K562 (cell line): ENCODE results near the gene LMO2. TPM values are rescaled to one million over a fixed set of nuclear protein-coding genes. Genes with fewer than 3 reads are reported as not detected.
A peak's percentile ranks its signal among the peaks of the same experiment; 100 is the strongest.

Experiments used
- ATF1 ChIP-seq, 2 experiments: fragments of 450-650 bp in 1 of 2; IDR thresholded peaks; 2 replicates each; pipeline ENCODE4 v1.6.1; 2016; ENCODE audit warnings: missing compliant biosample characterization in 1 of 2, missing genetic modification characterization in 1 of 2
- ATF2 ChIP-seq: sonication (generic); formaldehyde crosslinking; IDR thresholded peaks from 2 replicates; pipeline ENCODE4 v1.8.1; 2022; ENCODE audit warnings: missing genetic modification reagents
- CEBPB ChIP-seq: fragments of 450-650 bp; IDR thresholded peaks from 2 replicates; pipeline ENCODE4 v1.6.1; 2016; ENCODE audit warnings: missing genetic modification characterization, missing compliant biosample characterization
- CREM ChIP-seq: IDR thresholded peaks from 2 replicates; pipeline ENCODE4 v1.6.1; 2014; ENCODE audit warnings: antibody characterized with exemption, low read depth
- EHMT2 ChIP-seq: fragments of 450-650 bp; IDR thresholded peaks from 2 replicates; pipeline ENCODE4 v1.6.1; 2018; ENCODE audit warnings: antibody characterized with exemption
- HDAC1 ChIP-seq, 2 experiments: fragments of 450-650 bp; IDR thresholded peaks; 2 replicates each; pipeline ENCODE4 v1.6.1; 2016 to 2017; ENCODE audit warnings: inconsistent platforms in 1 of 2, mild to moderate bottlenecking in 1 of 2, moderate library complexity in 1 of 2
- KHSRP ChIP-seq: fragments of 450-650 bp; IDR thresholded peaks from 2 replicates; pipeline ENCODE4 v1.6.1; 2017
- L3MBTL2 ChIP-seq: fragments of 450-650 bp; IDR thresholded peaks from 2 replicates; pipeline ENCODE4 v1.6.1; 2016; ENCODE audit warnings: mild to moderate bottlenecking, moderate library complexity
- LCOR ChIP-seq: sonication (generic); formaldehyde crosslinking; IDR thresholded peaks from 2 replicates; pipeline ENCODE4 v1.8.0; 2022; ENCODE audit warnings: mild to moderate bottlenecking, missing genetic modification reagents
- MTA2 ChIP-seq: fragments of 450-650 bp; IDR thresholded peaks from 2 replicates; pipeline ENCODE4 v1.6.1; 2016; ENCODE audit warnings: low read depth
- MYC ChIP-seq, 2 experiments: fragments of 250-450 bp in 1 of 2; sonication (Bioruptor Pico) in 1 of 2; IDR thresholded peaks; 2 replicates each; pipeline versions ENCODE4 v1.5.1 to v1.6.1; 2012 to 2021; ENCODE audit warnings: low read depth in 2 of 2, borderline replicate concordance in 1 of 2, improper control_type of control experiment in 1 of 2, low read length in 1 of 2, mild to moderate bottlenecking in 1 of 2, moderate library complexity in 1 of 2
- NFIC ChIP-seq: fragments of 450-650 bp; IDR thresholded peaks from 2 replicates; pipeline ENCODE4 v1.6.1; 2017; ENCODE audit warnings: mild to moderate bottlenecking, inconsistent platforms
- PYGO2 ChIP-seq: fragments of 450-650 bp; IDR thresholded peaks from 2 replicates; pipeline ENCODE4 v1.6.1; 2016; ENCODE audit warnings: mild to moderate bottlenecking, missing genetic modification characterization, moderate library complexity, missing compliant biosample characterization
- SAFB ChIP-seq: fragments of 200-400 bp; formaldehyde crosslinking; IDR thresholded peaks from 2 replicates; pipeline ENCODE4 v1.6.1; 2017; ENCODE audit warnings: low read depth, low read length, borderline replicate concordance
- SAFB2 ChIP-seq: fragments of 200-400 bp; formaldehyde crosslinking; IDR thresholded peaks from 2 replicates; pipeline ENCODE4 v1.6.1; 2018; ENCODE audit warnings: borderline replicate concordance, low read length, low read depth, moderate library complexity; ENCODE audit not compliant: severe bottlenecking
- SMARCE1 ChIP-seq: fragments of 450-650 bp; IDR thresholded peaks from 2 replicates; pipeline ENCODE4 v1.7.1; 2016; ENCODE audit warnings: mild to moderate bottlenecking
- SRF ChIP-seq, 2 experiments: fragments of 250-450, 450-650 bp in 1 of 2; sonication (Bioruptor Pico) in 1 of 2; sonication (generic) in 1 of 2; formaldehyde crosslinking; IDR thresholded peaks; 2 replicates each; pipeline versions ENCODE4 v1.5.0 to v1.5.1; 2020 to 2022; ENCODE audit warnings: mild to moderate bottlenecking in 1 of 2, missing genetic modification reagents in 1 of 2
- ZNF146 ChIP-seq: IDR thresholded peaks from one replicate; pipeline ENCODE4 v1.6.1; 2018; ENCODE audit warnings: missing compliant biosample characterization; ENCODE audit not compliant: unreplicated experiment
- ZNF324 ChIP-seq: fragments of 250-450 bp; sonication (Bioruptor Pico); IDR thresholded peaks from 2 replicates; pipeline ENCODE4 v1.4.0; 2020; ENCODE audit warnings: mild to moderate bottlenecking
- ZNF584 ChIP-seq: fragments of 200-800 bp; sonication (Bioruptor generic); IDR thresholded peaks from 2 replicates; pipeline ENCODE4 v1.6.1; 2016; ENCODE audit warnings: low read depth, mild to moderate bottlenecking, missing genetic modification characterization, missing compliant biosample characterization
- polyA plus RNA-seq, 8 experiments: library from polyadenylated mRNA; depleted of rRNA in 4 of 8; stranded (reverse) in 5 of 8; unstranded in 3 of 8; fragments of >200 nt; fragmentation: Nextera tagmentation in 2 of 8; fragmentation: Illumina TruSeq in 1 of 8; extraction: Ambion mirVana in 2 of 8; extraction: Trizol in 1 of 8; gene quantifications; 2 replicates each; pipeline versions ENCODE4 v1.2.1 to v1.2.3, GENCODE V29; 2011 to 2014; ENCODE audit warnings: inconsistent platforms in 1 of 8, missing spikeins in 1 of 8
- total RNA-seq, 7 experiments: library from RNA; depleted of rRNA in 6 of 7; stranded (reverse); fragments of >200 nt in 6 of 7; fragmentation: Illumina TruSeq in 2 of 7; extraction: Trizol in 2 of 7; gene quantifications; 2 replicates each; pipeline versions ENCODE4 v1.2.1 to v1.2.3, GENCODE V29; 2011 to 2021; ENCODE audit warnings: low replicate concordance in 1 of 7
- TF ChIP-seq, protein P1 (sequence below): sonication (generic); formaldehyde crosslinking; IDR thresholded peaks from 2 replicates; pipeline ENCODE4 v1.8.0; 2023; ENCODE audit warnings: mild to moderate bottlenecking, missing genetic modification reagents
- TF ChIP-seq, protein P2 (sequence below), 2 experiments: fragments of 200-800 bp in 1 of 2; sonication (Bioruptor generic) in 1 of 2; sonication (generic) in 1 of 2; formaldehyde crosslinking in 1 of 2; IDR thresholded peaks in 1 of 2; conservative IDR thresholded peaks in 1 of 2; 2 replicates each; pipeline versions ENCODE4 v1.5.0 to v1.6.1; 2016 to 2020; ENCODE audit warnings: missing compliant biosample characterization in 1 of 2, missing genetic modification characterization in 1 of 2, missing genetic modification reagents in 1 of 2

LMO2 gene
- total and polyA plus RNA-seq, 9 of the 15 experiments (the other 6 are each of a cell fraction or from before 2014, with no cell fraction given) = 6.9 to 126 (median 91.5) TPM

DNA sequence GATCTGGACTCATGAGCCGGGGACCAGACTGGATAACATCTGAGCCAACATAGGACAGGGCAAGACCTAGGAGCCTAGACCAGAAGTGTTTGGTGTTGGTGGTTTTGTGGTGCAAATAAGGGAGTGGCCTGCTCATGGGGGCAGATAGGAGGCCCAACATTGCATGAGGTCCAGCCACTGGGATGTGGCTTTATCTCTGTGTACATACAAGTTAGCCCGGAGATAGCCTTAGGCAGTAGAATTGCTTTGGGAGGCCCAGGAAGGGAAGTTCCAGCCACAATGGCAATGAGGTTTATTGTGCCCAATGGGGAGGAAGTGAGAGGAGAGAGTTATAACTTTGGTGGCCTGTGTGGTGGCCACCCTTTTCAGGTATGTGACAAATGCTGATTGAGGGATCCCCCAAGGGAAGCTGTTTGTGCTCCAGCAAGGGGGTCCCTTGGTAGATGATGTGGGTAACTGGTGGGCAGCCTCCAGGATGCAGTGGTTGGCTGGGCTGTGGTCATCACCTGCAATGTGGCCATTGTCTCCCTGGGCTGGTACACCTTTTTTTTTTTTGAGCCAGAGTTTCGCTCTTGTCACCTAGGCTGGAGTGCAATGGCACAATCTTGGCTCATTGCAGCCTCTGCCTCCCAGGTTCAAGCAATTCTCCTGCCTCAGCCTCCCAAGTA lies 6.4 kb downstream of the LMO2 start (continued):
- TF ChIP-seq, protein P1, sequence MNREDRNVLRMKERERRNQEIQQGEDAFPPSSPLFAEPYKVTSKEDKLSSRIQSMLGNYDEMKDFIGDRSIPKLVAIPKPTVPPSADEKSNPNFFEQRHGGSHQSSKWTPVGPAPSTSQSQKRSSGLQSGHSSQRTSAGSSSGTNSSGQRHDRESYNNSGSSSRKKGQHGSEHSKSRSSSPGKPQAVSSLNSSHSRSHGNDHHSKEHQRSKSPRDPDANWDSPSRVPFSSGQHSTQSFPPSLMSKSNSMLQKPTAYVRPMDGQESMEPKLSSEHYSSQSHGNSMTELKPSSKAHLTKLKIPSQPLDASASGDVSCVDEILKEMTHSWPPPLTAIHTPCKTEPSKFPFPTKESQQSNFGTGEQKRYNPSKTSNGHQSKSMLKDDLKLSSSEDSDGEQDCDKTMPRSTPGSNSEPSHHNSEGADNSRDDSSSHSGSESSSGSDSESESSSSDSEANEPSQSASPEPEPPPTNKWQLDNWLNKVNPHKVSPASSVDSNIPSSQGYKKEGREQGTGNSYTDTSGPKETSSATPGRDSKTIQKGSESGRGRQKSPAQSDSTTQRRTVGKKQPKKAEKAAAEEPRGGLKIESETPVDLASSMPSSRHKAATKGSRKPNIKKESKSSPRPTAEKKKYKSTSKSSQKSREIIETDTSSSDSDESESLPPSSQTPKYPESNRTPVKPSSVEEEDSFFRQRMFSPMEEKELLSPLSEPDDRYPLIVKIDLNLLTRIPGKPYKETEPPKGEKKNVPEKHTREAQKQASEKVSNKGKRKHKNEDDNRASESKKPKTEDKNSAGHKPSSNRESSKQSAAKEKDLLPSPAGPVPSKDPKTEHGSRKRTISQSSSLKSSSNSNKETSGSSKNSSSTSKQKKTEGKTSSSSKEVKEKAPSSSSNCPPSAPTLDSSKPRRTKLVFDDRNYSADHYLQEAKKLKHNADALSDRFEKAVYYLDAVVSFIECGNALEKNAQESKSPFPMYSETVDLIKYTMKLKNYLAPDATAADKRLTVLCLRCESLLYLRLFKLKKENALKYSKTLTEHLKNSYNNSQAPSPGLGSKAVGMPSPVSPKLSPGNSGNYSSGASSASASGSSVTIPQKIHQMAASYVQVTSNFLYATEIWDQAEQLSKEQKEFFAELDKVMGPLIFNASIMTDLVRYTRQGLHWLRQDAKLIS (CRISPR knock-in tag) = 0 out of 2 replicates have a peak, but pooled peaks have one; percentile 61
- TF ChIP-seq NFIC (peak; percentile 34; the same call in 1 of the 2 replicates), ZNF584 (CRISPR knock-in tag) (no peak), SAFB (no peak), L3MBTL2 (peak; percentile 58; the same call in 1 of the 2 replicates), LCOR (CRISPR knock-in tag) (peak; percentile 90), ZNF324 (CRISPR knock-in tag) (no peak), PYGO2 (tag) (no peak), HDAC1 (IDR thresholded peaks at IDR 0.05) (peak in 1 of 2 experiments; percentile 49; a peak in 1 of 4 replicates), ZNF146 (CRISPR knock-in tag) (no peak), EHMT2 (peak; percentile 85), SMARCE1 (peak; percentile 67; the same call in 1 of the 2 replicates), MYC (IDR thresholded peaks at IDR 0.05; ENCODE audit: low read depth, low read length) (peak; percentile 74), MYC (CRISPR knock-in tag; IDR thresholded peaks at IDR 0.05; ENCODE audit: borderline replicate concordance, low read depth) (no peak), ATF1 (CRISPR knock-in tag; IDR thresholded peaks at IDR 0.05) (no peak), ATF1 (tag; IDR thresholded peaks at IDR 0.05) (no peak), CREM (peak; percentile 24; the same call in 1 of the 2 replicates), MTA2 (peak; percentile 55), SAFB2 (no peak), KHSRP (no peak), SRF (CRISPR knock-in tag; IDR thresholded peaks at IDR 0.05) (peak in 1 of 2 experiments; percentile 63; a peak in 1 of 4 replicates), CEBPB (peak; percentile 17; the same call in 1 of the 2 replicates), ATF2 (CRISPR knock-in tag) (no peak)
- TF ChIP-seq, protein P2, sequence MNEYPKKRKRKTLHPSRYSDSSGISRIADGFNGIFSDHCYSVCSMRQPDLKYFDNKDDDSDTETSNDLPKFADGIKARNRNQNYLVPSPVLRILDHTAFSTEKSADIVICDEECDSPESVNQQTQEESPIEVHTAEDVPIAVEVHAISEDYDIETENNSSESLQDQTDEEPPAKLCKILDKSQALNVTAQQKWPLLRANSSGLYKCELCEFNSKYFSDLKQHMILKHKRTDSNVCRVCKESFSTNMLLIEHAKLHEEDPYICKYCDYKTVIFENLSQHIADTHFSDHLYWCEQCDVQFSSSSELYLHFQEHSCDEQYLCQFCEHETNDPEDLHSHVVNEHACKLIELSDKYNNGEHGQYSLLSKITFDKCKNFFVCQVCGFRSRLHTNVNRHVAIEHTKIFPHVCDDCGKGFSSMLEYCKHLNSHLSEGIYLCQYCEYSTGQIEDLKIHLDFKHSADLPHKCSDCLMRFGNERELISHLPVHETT (CRISPR knock-in tag; conservative IDR thresholded peaks at IDR 0.05 in 1 of 2, IDR thresholded peaks at IDR 0.05 in 1 of 2) = peak in 1 of 2 experiments; percentile 55; a peak in 1 of 4 replicates
